ENCODE measurements around the gene OSGEP.

DNA sequence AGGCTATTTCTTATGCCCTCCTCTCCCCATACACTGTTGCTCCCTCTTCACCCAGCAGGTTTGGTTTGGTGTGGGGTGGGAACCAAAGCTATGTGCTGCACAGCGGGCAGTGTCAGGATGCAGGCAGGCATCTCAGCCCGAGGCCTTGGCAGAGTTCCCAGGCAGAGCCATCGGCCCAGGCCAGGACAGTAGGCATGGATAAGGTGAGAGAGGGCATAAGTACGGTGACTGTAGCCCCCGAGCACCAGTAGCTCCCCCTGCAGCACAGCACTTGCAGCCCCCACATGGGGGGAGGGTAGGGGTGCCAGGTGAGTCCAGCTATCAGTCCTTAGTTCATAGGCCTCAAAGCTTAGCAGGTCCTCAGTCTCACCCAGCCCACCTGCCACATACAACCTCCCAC is 25.8 kb downstream of the OSGEP start:
- TF ChIP-seq, protein P1, sequence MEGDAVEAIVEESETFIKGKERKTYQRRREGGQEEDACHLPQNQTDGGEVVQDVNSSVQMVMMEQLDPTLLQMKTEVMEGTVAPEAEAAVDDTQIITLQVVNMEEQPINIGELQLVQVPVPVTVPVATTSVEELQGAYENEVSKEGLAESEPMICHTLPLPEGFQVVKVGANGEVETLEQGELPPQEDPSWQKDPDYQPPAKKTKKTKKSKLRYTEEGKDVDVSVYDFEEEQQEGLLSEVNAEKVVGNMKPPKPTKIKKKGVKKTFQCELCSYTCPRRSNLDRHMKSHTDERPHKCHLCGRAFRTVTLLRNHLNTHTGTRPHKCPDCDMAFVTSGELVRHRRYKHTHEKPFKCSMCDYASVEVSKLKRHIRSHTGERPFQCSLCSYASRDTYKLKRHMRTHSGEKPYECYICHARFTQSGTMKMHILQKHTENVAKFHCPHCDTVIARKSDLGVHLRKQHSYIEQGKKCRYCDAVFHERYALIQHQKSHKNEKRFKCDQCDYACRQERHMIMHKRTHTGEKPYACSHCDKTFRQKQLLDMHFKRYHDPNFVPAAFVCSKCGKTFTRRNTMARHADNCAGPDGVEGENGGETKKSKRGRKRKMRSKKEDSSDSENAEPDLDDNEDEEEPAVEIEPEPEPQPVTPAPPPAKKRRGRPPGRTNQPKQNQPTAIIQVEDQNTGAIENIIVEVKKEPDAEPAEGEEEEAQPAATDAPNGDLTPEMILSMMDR (conservative IDR thresholded peaks at IDR 0.05; ENCODE audit: low read depth, low read length): no peak
- no peak for TF ChIP-seq EZH2 (IDR thresholded peaks at IDR 0.05; ENCODE audit: low read length, unreplicated experiment)
